B cell (primary cell): Measurements from ENCODE around the gene SLC6A16. TPM values are rescaled to one million over a fixed set of nuclear protein-coding genes. Genes with fewer than 3 reads are reported as not detected.
A peak's percentile ranks its signal among the peaks of the same experiment; 100 is the strongest.
"Not testable (repeated sequence)": the region's sequence is repeated elsewhere in the genome, so short reads cannot be mapped to it uniquely, and the experiment has no call there.

Experiments used
- ATAC-seq: fragments of 200-7000 bp; cut with Tn5 transposase; one replicate; pipeline ENCODE4 v1.10.0; 2021; ENCODE audit warnings: low read depth, mild to moderate bottlenecking, moderate number of reproducible peaks, moderate library complexity
- CTCF ChIA-PET: fragments of 350-600 bp; sonication (Branson Sonifier 250); formaldehyde crosslinking; loops from one replicate; lab custom pipeline; 2021; ENCODE audit warnings: antibody characterized with exemption, inconsistent platforms; lab: Charles Lee
- POLR2A ChIA-PET: fragments of 350-600 bp; sonication (Branson Sonifier 250); formaldehyde crosslinking; loops from one replicate; lab custom pipeline; 2021; ENCODE audit warnings: antibody characterized with exemption; lab: Charles Lee
- DNase-seq: peaks from one replicate; pipeline ENCODE4 v3.0.0; 2013
- H2AFZ ChIP-seq: 2 replicates; pipeline ENCODE4 v1.6.1; 2012; ENCODE audit warnings: mild to moderate bottlenecking, low read depth, low read length; ENCODE audit not compliant: insufficient read depth, poor library complexity, severe bottlenecking
- H3K27ac ChIP-seq, 2 donors: 1 replicate in 1 of 2; 2 replicates in 1 of 2; pipeline ENCODE4 v1.5.1; 2012 to 2013; ENCODE audit warnings: low read length in 2 of 2, mild to moderate bottlenecking in 2 of 2, moderate library complexity in 1 of 2
- H3K27me3 ChIP-seq, 4 experiments: fragments of 200-600 bp in 1 of 4; sonication (generic) in 1 of 4; replicated peaks in 1 of 4; 1 replicate in 2 of 4; 2 replicates in 2 of 4; pipeline versions ENCODE4 v1.6.1 to v1.7.0; 2013 to 2016; ENCODE audit warnings: low read length in 3 of 4, mild to moderate bottlenecking in 2 of 4, mixed read lengths in 1 of 4, moderate library complexity in 1 of 4; ENCODE audit not compliant: insufficient read depth in 4 of 4, control insufficient read depth in 3 of 4; ENCODE audit errors: control extremely low read depth in 1 of 4
- H3K36me3 ChIP-seq, 2 experiments: replicated peaks in 1 of 2; 1 replicate in 1 of 2; 2 replicates in 1 of 2; pipeline versions ENCODE4 v1.6.1 to v1.7.1; 2013; ENCODE audit warnings: low read length in 1 of 2; ENCODE audit not compliant: insufficient read depth in 2 of 2, control insufficient read depth in 1 of 2; ENCODE audit errors: control extremely low read depth in 1 of 2, extremely low read depth in 1 of 2
- H3K4me1 ChIP-seq, 2 donors: fragments of 200-600 bp in 1 of 2; sonication (generic) in 1 of 2; 1 replicate in 1 of 2; 2 replicates in 1 of 2; pipeline versions ENCODE4 v1.5.1 to v1.6.1; 2013 to 2017; ENCODE audit warnings: low read length in 2 of 2; ENCODE audit not compliant: control insufficient read depth in 2 of 2, insufficient read depth in 2 of 2
- H3K4me2 ChIP-seq: replicated peaks from 2 replicates; pipeline ENCODE3; 2012; ENCODE audit warnings: mild to moderate bottlenecking, low read depth, low read length; ENCODE audit not compliant: poor library complexity, severe bottlenecking
- H3K4me3 ChIP-seq, 5 experiments: fragments of 200-600 bp in 1 of 5; sonication (generic) in 1 of 5; 1 replicate in 3 of 5; 2 replicates in 2 of 5; pipeline versions ENCODE4 v1.5.1 to v1.7.0; 2011 to 2016; ENCODE audit warnings: low read length in 4 of 5, mild to moderate bottlenecking in 4 of 5, low read depth in 2 of 5, control low read depth in 1 of 5, moderate library complexity in 1 of 5; ENCODE audit not compliant: insufficient read depth in 1 of 5; ENCODE audit errors: control extremely low read depth in 1 of 5, extremely low read depth in 1 of 5
- H3K79me2 ChIP-seq: fragments of 200-600 bp; sonication (generic); one replicate; pipeline ENCODE4 v1.6.0; 2016; ENCODE audit warnings: low read length; ENCODE audit not compliant: control insufficient read depth, insufficient read depth
- H3K9ac ChIP-seq: fragments of 200-600 bp; sonication (generic); 2 replicates; pipeline ENCODE4 v1.6.1; 2017; ENCODE audit warnings: mild to moderate bottlenecking, low read length, moderate library complexity
- H3K9me3 ChIP-seq, 3 donors: one replicate each; pipeline versions ENCODE4 v1.6.1 to v1.7.1; 2013; ENCODE audit warnings: low read length in 2 of 3; ENCODE audit not compliant: control insufficient read depth in 2 of 3, insufficient read depth in 1 of 3; ENCODE audit errors: control extremely low read depth in 1 of 3
- H4K20me1 ChIP-seq: 2 replicates; pipeline ENCODE4 v1.6.0; 2012; ENCODE audit warnings: mild to moderate bottlenecking, low read length; ENCODE audit not compliant: insufficient read depth, control insufficient read depth, poor library complexity, severe bottlenecking
- H3K27ac Mint-ChIP-seq: one replicate; pipeline ENCODE4 v1.8.0; 2021; ENCODE audit warnings: mixed read lengths
- H3K27me3 Mint-ChIP-seq: one replicate; pipeline ENCODE4 v1.8.0; 2021; ENCODE audit warnings: mixed read lengths
- H3K4me1 Mint-ChIP-seq: one replicate; pipeline ENCODE4 v1.8.0; 2021; ENCODE audit warnings: mixed read lengths
- H3K4me3 Mint-ChIP-seq: one replicate; pipeline ENCODE4 v1.8.0; 2021; ENCODE audit warnings: mixed read lengths
- H3K9me3 Mint-ChIP-seq: one replicate; pipeline ENCODE4 v1.8.0; 2022; ENCODE audit warnings: mixed read lengths; ENCODE audit not compliant: insufficient read depth
- EZH2 ChIP-seq: IDR thresholded peaks from 2 replicates; pipeline ENCODE4 v1.6.1; 2012; ENCODE audit warnings: borderline replicate concordance, low read depth, mild to moderate bottlenecking, moderate library complexity, low read length; ENCODE audit not compliant: insufficient read depth, poor library complexity, severe bottlenecking
- whole genome bisulfite sequencing: methylation state at CpG from one replicate; pipeline ENCODE4 v1.1.5; 2013; ENCODE audit warnings: missing lambda C conversion rate; ENCODE audit not compliant: insufficient coverage; 5-methylcytosine and 5-hydroxymethylcytosine counted together
- intact Hi-C: fragments of 100-400 bp; cut with micrococcal nuclease; formaldehyde crosslinking; loops from one replicate; pipeline ENCODE4 v1.10.0; 2022
- polyA minus RNA-seq: library from RNA; depleted of rRNA, polyadenylated mRNA; stranded (reverse); fragments of >200 nt; gene quantifications from 2 replicates; pipeline ENCODE4 v1.2.3, GENCODE V29; 2012
- polyA plus RNA-seq: library from polyadenylated mRNA; depleted of rRNA; stranded (reverse); fragments of >200 nt; gene quantifications from 2 replicates; pipeline ENCODE4 v1.2.3, GENCODE V29; 2012
- total RNA-seq, 2 donors: library from RNA; stranded (reverse); fragments of 120-200 nt in 1 of 2; gene quantifications; 1 replicate in 1 of 2; 2 replicates in 1 of 2; pipeline versions ENCODE4 v1.2.3 to v1.2.4, GENCODE V29; 2013 to 2022
- TF ChIP-seq, protein P1 (sequence below): fragments of 200-600 bp; IDR thresholded peaks from one replicate; pipeline ENCODE4 v1.8.0; 2022; ENCODE audit warnings: antibody characterized with exemption, mild to moderate bottlenecking

Gene SLC6A16
- total RNA-seq: 68.4 and 68.5 TPM in 2 replicates
- total RNA-seq (2013): 6.0 TPM
- 16.9 and 22.3 TPM in 2 replicates for polyA plus RNA-seq
- polyA minus RNA-seq: 3.1 and 4.1 TPM in 2 replicates

DNA sequence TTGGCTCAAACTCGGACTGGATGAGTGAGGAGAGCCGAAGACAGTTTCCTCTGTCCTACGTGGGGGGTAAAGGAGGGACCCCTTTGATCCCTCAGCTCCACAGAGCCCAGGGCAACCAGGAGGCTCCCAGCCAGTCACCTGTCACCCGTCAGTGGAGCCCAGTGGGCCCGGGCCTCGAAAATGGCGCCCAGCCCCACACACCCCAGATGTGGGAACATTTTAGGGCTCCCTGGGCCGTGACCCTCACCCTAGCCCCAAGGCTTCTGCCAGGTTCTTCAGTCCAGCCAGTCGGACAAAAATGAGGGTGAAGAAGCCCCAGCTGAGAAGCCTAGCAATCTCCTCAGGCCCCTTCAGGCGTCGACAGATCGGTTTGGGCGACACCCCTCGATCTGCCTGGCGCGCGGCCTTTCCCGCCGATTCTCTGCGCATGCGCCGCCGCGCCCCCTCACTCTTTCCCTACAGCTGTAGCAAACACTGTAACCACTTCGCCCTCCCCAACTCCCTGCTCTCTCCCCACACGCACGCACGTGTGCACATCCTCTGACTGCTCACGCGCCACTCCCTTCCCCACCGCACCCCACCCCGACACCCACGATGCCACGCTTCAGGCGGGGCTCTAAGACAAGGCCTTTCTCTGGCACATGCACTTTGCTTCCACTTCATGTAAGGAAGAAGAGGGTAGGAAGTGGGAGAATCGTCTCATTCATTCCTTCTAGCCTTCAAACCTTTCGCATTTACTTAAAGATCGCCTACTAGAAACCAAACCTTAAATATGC is at the start of gene SLC6A16:
SLC6A16 (minus strand) TSS at position 391 of the 776 bp plus-strand sequence. CDS start 13,844 bp downstream, outside the sequence.
- Histone ChIP-seq H3K9ac (peak within 1 kb of the TSS; percentile 23), H4K20me1 (no peaks in the 10 kb centered on the region), H3K36me3 (peaks cover 0 to 8% of the 10 kb centered on the region in 2 experiments), H3K27me3 (no peaks in the 10 kb centered on the region), H3K4me2 (peak within 1 kb of the TSS; percentile 66), H2AFZ (peak within 1 kb of the TSS; percentile 55), H3K27ac (peak within 1 kb of the TSS; percentile 69 to 93), H3K4me1 (peaks cover 62 to 68% of the 10 kb centered on the region in 2 donors), H3K4me3 (peak within 1 kb of the TSS in 2 of 5 experiments; percentile 15 to 50), H3K9me3 (peaks cover 4 to 32% (median 12%) of the 10 kb centered on the region in 3 donors), H3K79me2 (peaks cover 43% of the 10 kb centered on the region)
- no peak for TF ChIP-seq EZH2
- TF ChIP-seq, protein P1, sequence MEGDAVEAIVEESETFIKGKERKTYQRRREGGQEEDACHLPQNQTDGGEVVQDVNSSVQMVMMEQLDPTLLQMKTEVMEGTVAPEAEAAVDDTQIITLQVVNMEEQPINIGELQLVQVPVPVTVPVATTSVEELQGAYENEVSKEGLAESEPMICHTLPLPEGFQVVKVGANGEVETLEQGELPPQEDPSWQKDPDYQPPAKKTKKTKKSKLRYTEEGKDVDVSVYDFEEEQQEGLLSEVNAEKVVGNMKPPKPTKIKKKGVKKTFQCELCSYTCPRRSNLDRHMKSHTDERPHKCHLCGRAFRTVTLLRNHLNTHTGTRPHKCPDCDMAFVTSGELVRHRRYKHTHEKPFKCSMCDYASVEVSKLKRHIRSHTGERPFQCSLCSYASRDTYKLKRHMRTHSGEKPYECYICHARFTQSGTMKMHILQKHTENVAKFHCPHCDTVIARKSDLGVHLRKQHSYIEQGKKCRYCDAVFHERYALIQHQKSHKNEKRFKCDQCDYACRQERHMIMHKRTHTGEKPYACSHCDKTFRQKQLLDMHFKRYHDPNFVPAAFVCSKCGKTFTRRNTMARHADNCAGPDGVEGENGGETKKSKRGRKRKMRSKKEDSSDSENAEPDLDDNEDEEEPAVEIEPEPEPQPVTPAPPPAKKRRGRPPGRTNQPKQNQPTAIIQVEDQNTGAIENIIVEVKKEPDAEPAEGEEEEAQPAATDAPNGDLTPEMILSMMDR: no peak
- Mint-ChIP-seq H3K27ac (peak within 1 kb of the TSS; percentile 95), H3K4me1 (peaks cover 66% of the 10 kb centered on the region), H3K27me3 (no peaks in the 10 kb centered on the region), H3K4me3 (peak within 1 kb of the TSS; percentile 77), H3K9me3 (no peaks in the 10 kb centered on the region)
- ChIA-PET POLR2A (interaction anchor here (1.2 to 5.2 kb wide), 4 partner anchors 9 to 15 kb away, joined by 3 to 59 read pairs (median 12); partner anchors contain the start of gene CD37), CTCF (interaction anchor here (0.8 to 7.7 kb wide), 9 partner anchors 9 to 145 kb away, joined by 3 to 51 read pairs (median 8); partner anchors contain the start of gene CD37)
- intact Hi-C loops: loop anchor here (5.0 kb wide), 1 partner anchor 37 kb away; the partner anchor contains the start of genes DKKL1 and TEAD2
- ATAC-seq (no peak), DNase-seq (peak; percentile 63)
- 86% methylated on average over 29 of the region's 38 CpGs for WGBS

DNA sequence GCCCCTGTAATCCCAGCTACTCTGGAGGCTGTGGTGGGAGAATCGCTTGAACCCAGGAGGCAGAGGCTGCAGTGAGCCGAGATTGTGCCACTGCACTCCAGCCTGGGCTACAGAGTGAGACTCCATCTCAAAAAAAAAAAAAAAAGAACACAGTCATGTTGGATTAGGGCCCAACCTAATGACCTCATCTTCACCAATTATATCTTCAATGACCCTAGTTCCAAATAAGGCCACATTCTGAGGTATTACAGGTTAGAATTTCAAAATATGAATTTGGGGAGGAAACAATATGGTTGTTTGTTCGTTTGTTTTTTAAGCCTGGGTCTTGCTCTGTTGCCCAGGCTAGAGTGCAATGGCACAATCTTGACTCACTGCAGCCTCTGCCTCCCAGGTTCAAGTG is 48.2 kb upstream of the SLC6A16 start:
- ChIA-PET CTCF (interaction anchor here (0.7 to 1.7 kb wide), 2 partner anchors 18 to 67 kb away, joined by 3 to 5 read pairs; no protein-coding TSS in a partner anchor), POLR2A (interaction anchor here (1.0 kb wide), 1 partner anchor 28 kb away, joined by 4 read pairs; no protein-coding TSS in a partner anchor)
- H3K4me3 Mint-ChIP-seq, H3K27ac ChIP-seq, H3K4me1 Mint-ChIP-seq, H3K4me3 ChIP-seq, H2AFZ ChIP-seq, H3K36me3 ChIP-seq, H3K4me2 ChIP-seq, H3K79me2 ChIP-seq, H3K27me3 ChIP-seq, H3K9ac ChIP-seq, H3K9me3 Mint-ChIP-seq, H3K4me1 ChIP-seq, H3K27ac Mint-ChIP-seq, DNase-seq, intact Hi-C loops, H4K20me1 ChIP-seq, H3K27me3 Mint-ChIP-seq, ATAC-seq: not testable (repeated sequence)
- 90% methylated on average over 1 of the region's 3 CpGs for WGBS
- peaks cover 0 to 18% (median 13%) of the 10 kb centered on the region in 3 donors for H3K9me3 ChIP-seq
